ENCODE measurements around the gene ADH5.

DNA sequence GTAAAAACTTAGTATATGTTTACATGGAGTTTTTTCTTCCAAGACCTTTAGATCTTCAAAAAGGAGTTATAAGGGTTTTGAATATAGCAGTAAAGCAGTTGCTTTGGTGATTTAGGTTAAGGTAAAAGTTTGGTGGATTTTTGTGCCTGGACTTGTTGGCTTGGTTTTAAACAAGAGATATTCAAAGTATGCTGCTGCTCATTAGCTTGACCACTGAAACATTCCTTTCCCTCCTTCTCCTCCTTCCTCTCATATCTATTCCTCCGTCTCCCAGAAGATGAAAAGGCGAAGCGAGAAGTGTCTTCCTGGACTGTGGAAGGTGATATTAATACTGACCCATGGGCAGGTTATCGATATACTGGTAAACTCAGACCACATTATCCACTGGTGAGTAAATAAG lies 54.6 kb downstream of the ADH5 start:
- TF ChIP-seq, protein P1, sequence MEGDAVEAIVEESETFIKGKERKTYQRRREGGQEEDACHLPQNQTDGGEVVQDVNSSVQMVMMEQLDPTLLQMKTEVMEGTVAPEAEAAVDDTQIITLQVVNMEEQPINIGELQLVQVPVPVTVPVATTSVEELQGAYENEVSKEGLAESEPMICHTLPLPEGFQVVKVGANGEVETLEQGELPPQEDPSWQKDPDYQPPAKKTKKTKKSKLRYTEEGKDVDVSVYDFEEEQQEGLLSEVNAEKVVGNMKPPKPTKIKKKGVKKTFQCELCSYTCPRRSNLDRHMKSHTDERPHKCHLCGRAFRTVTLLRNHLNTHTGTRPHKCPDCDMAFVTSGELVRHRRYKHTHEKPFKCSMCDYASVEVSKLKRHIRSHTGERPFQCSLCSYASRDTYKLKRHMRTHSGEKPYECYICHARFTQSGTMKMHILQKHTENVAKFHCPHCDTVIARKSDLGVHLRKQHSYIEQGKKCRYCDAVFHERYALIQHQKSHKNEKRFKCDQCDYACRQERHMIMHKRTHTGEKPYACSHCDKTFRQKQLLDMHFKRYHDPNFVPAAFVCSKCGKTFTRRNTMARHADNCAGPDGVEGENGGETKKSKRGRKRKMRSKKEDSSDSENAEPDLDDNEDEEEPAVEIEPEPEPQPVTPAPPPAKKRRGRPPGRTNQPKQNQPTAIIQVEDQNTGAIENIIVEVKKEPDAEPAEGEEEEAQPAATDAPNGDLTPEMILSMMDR (conservative IDR thresholded peaks at IDR 0.05; ENCODE audit: low read depth, low read length): no peak
- no peak for TF ChIP-seq EZH2 (IDR thresholded peaks at IDR 0.05; ENCODE audit: borderline replicate concordance, low read depth, low read length, poor library complexity, severe bottlenecking)
